NCI-H2196 (cell line): ENCODE results near the gene HINT2.

Experiments used
- DNase-seq: peaks from one replicate; lab custom pipeline; 2025; ENCODE audit not compliant: unreplicated experiment; lab: John Stamatoyannopoulos, UW

HINT2 gene

GRCh38 chr9:35814841-35815543 lies at the start of gene HINT2:
Gene HINT2 (minus strand): TSS chr9:35815042. CDS start chr9:35814979, 63 bp downstream.
- peak; percentile 99 for DNase-seq

GRCh38 chr9:35863583-35863982 lies 48.7 kb upstream of the HINT2 start:
- DNase-seq: no peak

GRCh38 chr9:35862328-35862727 lies 47.5 kb upstream of the HINT2 start:
- no peak for DNase-seq

DNA sequence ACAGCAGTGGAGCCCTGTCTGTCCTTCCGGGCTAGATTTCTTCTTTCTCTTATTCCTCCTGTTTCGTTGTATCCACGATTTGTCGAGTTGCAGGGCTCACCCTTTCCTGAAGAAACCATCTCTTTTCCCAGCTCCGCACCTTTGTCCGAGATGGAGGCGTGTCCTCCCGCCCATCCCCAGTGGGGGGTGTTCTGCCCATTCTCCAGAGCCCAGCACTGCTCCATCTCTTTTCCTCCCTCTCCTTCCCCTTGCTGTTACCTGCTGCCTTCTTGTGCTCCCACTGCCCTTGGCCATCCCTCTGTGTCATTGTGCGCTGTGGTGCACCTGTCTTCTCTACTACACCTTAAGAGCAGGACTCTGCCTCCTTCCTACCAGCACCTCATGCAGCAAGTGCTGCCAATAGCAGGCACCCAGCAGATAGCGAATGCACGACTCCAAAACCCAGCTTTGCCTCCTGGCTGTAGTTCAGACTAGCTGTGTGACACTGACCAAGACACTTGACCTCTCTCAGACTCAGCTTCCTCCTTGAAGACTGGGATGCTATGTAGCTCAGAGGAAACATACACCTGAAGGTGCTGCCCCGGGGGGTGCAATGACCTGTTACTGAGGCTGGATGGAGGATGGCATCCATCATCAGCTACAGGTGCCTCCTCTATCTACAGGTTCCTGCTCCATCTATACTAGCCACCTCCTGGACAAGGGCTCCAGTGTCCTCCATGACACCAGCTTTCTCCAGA lies 46.5 kb upstream of the HINT2 start:
- DNase-seq: no peak

- DNase-seq: no peak
Measured at GRCh38 chr9:35859990-35860339, 45.1 kb upstream of the HINT2 start.

GRCh38 chr9:35859310-35859989 lies 44.6 kb upstream of the HINT2 start:
- DNase-seq: peak; percentile 13

GRCh38 chr9:35858458-35858857 lies 43.6 kb upstream of the HINT2 start:
- DNase-seq: no peak

GRCh38 chr9:35856882-35857281 lies 42.0 kb upstream of the HINT2 start:
- no peak for DNase-seq

- DNase-seq: no peak
Measured at GRCh38 chr9:35856206-35856605, 41.4 kb upstream of the HINT2 start.

- DNase-seq: no peak
Measured at GRCh38 chr9:35854091-35854762, 39.4 kb upstream of the HINT2 start.

GRCh38 chr9:35852876-35853865 lies 38.3 kb upstream of the HINT2 start:
- no peak for DNase-seq

DNA sequence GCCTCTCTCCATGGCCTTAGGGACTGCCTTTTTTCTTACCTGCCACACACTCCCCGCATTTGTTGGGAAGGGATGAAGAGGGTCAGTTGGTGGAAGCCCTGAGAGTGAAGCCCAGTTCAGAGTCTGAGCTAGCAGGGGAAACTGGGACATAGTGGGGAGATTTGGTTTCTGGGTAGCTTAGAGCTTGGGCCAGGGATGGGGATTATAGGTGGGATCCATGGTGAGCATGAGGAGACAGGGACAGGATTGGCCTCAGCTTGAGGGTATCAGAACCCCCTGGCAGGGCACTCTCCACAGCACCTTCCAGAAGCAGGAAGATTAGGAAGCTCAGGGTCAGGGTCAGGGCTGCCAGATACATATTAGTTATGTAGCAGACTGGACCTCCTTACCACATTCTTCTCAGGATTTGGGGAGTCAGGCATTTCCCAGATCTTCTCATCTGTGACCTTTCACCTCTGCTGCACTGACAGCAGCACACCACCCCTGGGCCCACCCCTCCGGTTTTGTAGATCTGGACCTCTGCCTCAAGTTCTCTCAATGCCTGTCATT lies 37.5 kb upstream of the HINT2 start:
- no peak for DNase-seq

- no peak for DNase-seq
Measured at GRCh38 chr9:35847792-35848572, 33.1 kb upstream of the HINT2 start.

- no peak for DNase-seq
Measured at GRCh38 chr9:35845824-35846771, 31.3 kb upstream of the HINT2 start.

- DNase-seq: peak; percentile 37
Measured at GRCh38 chr9:35844628-35845270, 29.9 kb upstream of the HINT2 start.

- no peak for DNase-seq
Measured at GRCh38 chr9:35842795-35843194, 28.0 kb upstream of the HINT2 start.

DNA sequence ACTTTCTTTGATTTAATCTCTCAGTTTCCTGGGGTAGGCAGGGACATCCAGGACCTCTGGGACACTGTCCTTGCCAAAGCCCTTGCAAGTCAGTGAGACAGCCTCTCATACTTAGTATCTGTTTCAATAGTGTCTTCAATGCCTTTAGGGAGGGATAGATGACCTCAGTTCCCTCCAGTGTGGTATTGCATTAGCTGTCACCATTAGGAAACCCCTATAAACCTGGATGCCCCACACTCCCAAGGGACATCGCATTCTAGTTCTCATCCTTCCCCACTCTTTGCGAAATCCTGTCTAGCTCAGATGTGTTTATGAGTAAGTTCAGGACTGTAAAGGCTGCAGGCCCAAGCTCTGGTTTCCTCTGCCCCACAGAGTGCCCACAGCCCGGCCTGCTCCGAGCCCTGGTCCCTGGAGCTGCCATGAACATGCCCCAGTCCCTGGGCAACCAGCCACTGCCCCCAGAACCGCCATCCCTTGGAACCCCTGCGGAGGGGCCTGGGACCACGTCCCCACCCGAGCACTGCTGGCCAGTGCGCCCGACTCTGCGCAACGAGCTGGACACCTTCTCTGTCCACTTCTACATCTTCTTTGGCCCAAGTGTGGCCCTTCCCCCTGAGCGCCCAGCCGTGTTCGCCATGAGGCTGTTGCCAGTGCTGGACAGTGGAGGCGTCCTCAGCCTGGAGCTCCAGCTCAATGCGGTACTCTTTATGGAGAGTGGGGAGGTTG lies 27.3 kb upstream of the HINT2 start:
- DNase-seq: no peak
